ENCODE measurements around the gene NDOR1.

Gene NDOR1

DNA sequence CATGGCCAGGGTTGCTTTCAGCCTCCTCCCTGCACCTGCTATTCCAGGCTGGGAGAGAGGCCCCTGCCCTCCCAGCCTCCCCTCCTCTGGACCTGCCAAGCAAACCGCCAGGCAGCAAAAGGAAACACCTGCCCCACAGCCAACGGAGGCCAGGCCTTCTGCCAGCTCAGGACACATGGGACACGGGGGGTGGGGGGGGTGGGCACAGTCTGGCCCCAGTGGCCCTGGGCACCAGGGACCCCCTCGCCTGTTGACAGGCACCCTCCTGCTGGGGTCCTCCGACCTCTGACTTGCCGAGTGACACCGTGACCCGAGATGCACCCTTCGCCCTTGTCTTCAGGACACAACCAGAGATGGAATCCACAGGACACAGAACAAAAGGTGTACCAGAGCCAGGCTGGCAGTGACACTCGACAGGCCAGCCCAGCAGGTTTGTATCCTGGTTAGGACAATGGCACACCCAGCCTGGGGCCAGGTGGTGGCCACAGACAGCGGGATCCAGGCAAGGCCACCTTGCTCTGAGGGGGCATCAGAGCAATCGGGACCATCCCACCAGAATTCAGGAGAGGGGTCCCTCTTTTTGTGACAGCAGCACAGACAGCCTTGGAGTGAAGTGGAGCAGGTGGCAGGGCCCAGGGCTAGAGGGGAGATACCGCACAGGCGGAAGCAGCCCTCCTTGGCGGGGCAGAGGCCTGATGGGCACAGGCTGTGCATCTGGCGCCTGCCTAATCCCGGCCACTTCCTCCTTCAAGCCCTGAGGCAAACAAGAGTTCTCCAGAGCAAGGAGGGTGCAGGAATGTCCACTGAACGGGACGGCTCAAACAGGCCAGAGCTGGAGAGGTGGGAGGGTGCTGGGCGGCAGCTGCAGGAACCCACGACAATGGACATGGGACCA, 32.4 kb upstream of the NDOR1 start:
- H3K9me3 ChIP-seq (ENCODE audit: low read length) = no peaks in the 10 kb centered on the region
- H3K4me3 ChIP-seq (ENCODE audit: low read length) = no peak overlapping the region
- no peak overlapping the region for H2AFZ ChIP-seq (ENCODE audit: low read depth, low read length)
- H3K4me1 ChIP-seq (ENCODE audit: insufficient read depth, low read length) = peaks cover 15% of the 10 kb centered on the region
- H3K36me3 ChIP-seq (ENCODE audit: insufficient read depth, low read length) = peaks cover 4% of the 10 kb centered on the region
- peaks cover 31% of the 10 kb centered on the region for H3K27me3 ChIP-seq (ENCODE audit: insufficient read depth, low read length)

DNA sequence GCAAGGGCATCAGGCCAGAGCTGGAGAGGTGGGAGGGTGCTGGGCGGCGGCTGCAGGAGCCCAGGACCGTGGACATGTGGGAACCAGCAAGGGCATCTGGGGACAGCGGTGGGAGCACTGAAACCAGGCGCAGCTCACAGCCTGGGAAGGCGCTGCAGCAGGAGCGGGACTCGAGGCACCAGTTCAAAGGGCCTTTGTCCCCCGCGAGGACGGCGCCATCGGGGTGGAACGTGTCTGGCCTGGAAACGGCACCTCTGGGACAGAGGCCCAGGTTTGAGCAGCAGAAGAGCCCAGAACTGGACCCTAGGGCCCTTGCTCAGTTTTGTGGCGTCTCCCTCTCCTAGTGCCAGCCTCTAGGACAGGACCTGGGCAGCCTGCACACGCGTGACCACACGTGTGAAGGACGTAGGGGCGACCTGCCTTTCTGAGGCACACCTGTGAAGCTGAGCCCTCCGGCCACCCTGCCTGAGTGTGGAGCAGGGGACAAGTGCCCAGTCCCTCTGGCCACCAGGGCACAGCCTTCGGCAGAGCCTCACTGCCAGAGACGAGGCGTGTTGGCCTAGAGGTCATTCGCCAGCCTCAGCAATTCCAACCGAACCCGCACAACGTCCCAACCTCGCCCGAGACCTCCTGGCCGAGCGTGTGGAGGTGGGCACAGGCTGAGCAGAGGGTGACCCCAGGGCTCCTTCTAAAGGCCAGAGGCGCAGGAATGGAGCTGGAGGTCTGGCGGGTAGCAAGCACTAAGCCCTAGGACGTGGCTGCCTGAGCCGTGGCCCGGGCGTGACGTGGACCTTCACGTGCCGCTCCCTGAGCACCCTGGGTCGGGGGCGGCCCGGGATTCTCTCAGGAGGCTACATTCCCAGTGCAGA, 31.5 kb upstream of the NDOR1 start:
- no peak overlapping the region for H2AFZ ChIP-seq (ENCODE audit: low read depth, low read length)
- H3K27me3 ChIP-seq (ENCODE audit: insufficient read depth, low read length) = peaks cover 27% of the 10 kb centered on the region
- H3K9me3 ChIP-seq (ENCODE audit: low read length) = no peaks in the 10 kb centered on the region
- peaks cover 8% of the 10 kb centered on the region for H3K36me3 ChIP-seq (ENCODE audit: insufficient read depth, low read length)
- H3K4me1 ChIP-seq (ENCODE audit: insufficient read depth, low read length) = peaks cover 9% of the 10 kb centered on the region
- no peak overlapping the region for H3K4me3 ChIP-seq (ENCODE audit: low read length)

DNA sequence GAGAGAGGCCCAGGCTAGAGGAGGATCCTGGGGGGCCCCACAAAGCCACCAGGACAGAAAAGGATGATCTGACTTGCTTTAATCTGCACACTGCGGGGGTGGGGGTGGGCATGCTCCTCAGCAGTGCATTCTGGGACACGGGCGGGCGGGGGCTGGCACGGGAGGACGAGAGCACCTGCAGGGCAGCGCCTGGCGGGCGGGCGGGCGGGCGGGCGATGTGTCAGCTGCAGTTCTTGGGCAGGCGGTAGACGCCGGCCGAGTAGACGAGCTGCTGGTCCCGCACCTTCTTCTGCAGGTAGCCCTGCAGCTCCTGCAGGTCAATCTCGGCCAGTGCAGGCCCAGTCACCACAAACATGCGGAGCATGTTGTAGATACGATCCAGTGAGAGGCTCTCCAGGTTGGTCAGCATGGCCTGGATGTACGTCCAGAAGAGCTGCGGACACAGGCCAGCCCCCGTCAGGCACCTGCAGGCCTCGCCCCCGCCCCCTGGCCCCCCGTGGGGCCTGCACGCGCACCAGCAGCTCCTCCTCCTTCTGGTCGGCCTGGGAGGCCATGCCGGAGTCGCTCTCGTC, 30.7 kb upstream of the NDOR1 start:
- Histone ChIP-seq H3K4me1 (ENCODE audit: insufficient read depth, low read length) (peaks cover 2% of the 10 kb centered on the region), H3K4me3 (ENCODE audit: low read length) (no peak overlapping the region), H3K36me3 (ENCODE audit: insufficient read depth, low read length) (peaks cover 13% of the 10 kb centered on the region), H3K9me3 (ENCODE audit: low read length) (no peaks in the 10 kb centered on the region), H3K27me3 (ENCODE audit: insufficient read depth, low read length) (peaks cover 22% of the 10 kb centered on the region), H2AFZ (ENCODE audit: low read depth, low read length) (no peak overlapping the region)

DNA sequence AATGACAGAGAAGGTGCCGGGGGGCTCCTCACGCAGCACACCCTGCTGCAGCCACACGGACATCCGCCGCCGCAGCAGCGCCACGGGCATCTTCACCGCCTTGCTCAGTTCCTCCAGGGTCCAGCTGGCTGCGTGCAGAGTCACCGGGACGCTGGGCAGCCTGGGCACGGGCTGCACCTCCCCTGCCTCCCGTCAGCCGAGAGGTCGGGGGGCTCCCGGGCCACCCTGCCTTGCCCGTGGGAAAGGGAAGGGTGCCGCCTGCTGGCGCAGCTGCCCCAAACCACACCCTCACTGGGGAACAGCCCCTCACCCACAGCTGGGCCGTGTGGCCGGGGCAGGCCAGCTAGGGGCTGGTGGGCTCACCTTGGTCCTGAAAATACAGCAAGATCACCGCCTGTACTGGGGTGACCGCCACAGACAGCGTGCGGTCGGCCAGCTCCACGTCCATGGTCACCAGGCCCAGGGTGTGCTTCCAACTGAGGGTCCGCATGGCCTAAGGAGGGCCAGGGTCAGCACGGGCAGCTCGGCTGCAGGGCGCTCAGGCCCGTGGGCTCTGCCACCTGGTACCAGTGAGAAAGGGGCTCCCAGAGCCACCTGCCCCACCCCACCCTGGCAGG, 30.0 kb upstream of the NDOR1 start:
- no peaks in the 10 kb centered on the region for H3K9me3 ChIP-seq (ENCODE audit: low read length)
- peaks cover 15% of the 10 kb centered on the region for H3K27me3 ChIP-seq (ENCODE audit: insufficient read depth, low read length)
- H3K36me3 ChIP-seq (ENCODE audit: insufficient read depth, low read length) = peaks cover 13% of the 10 kb centered on the region
- no peaks in the 10 kb centered on the region for H3K4me1 ChIP-seq (ENCODE audit: insufficient read depth, low read length)
- no peak overlapping the region for H2AFZ ChIP-seq (ENCODE audit: low read depth, low read length)
- H3K4me3 ChIP-seq (ENCODE audit: low read length) = no peak overlapping the region

DNA sequence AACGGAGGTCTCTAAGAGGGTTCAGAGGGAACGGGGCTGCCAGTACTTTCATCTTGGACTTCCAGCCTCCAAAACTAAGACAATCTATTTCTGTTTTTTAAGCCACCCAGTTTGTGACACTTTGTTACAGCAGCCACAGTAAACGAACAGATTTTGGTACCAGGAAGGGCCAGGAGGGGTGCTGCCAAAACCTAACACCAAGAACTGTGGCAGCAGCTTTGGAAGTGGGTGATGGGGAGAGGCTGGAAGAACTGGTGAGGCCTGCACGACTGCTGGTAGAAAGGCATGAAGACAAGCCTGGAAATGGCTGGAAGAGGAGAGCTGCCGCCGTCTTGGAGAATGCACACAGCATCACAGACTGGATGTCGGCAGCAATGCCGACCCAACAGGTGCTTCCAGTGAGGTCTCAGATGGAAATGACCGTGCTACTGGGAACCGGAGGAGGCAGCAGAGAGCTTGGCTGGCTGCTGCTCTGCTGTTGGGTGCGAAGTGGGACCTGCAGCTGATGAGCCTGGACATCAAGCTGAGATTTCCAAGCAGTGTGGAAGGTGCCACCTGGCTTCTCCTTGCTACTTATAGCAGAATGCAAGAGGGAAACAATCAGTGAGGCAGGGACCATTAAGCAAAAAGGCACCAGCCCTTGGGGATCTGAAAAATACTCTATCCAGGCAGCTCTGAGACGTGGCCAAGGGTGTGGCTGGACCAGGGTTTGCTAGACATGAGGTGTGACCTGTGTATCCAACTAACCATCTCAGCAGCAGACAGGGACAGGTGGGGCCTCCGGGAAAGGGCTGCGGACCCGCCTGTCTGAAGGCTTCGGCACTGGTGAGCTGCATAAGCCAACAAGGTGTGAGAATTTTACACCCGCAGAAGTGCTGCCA, 29.0 kb upstream of the NDOR1 start:
- H3K9me3 ChIP-seq (ENCODE audit: low read length) = no peaks in the 10 kb centered on the region
- H3K4me1 ChIP-seq (ENCODE audit: insufficient read depth, low read length) = no peaks in the 10 kb centered on the region
- no peak overlapping the region for H2AFZ ChIP-seq (ENCODE audit: low read depth, low read length)
- peaks cover 5% of the 10 kb centered on the region for H3K27me3 ChIP-seq (ENCODE audit: insufficient read depth, low read length)
- H3K4me3 ChIP-seq (ENCODE audit: low read length) = no peak overlapping the region
- peaks cover 22% of the 10 kb centered on the region for H3K36me3 ChIP-seq (ENCODE audit: insufficient read depth, low read length)

DNA sequence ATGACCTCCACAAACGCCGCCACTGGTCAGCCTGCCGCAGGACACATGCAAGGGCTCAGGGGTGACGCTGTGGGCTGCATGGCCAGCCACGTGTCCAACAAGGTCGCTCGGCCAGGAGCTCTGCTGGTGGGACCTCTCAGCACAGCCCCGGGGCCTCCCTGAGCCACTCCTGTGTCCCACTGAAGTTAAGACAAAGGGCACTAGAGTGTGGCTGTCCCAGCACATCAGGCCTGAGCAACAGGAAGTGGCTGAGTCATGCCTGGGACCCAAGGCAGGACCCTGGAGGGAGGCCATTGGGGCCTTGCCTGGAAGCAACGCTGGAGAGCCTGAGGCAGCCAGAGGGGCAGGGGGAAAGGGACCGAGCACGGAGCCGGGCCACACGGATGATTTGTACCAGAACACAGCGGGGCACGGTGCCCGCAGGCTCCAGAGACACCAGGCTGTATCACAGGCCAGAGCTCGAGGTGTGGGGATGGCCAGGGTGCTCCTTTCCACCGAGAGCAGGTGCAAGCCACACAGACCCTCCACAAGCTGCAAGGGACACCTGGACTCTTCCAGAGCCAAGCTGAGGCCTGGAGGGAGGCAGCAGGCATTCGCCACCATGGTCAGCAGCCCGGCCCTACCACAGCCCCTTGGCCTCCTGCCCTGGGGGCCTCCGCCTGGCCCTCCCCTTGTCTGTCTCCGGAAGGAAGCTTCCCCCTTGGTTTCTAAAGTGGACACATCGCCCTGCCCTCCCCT, 27.1 kb upstream of the NDOR1 start:
- Histone ChIP-seq H3K4me3 (ENCODE audit: low read length) (no peak overlapping the region), H3K36me3 (ENCODE audit: insufficient read depth, low read length) (peaks cover 36% of the 10 kb centered on the region), H3K4me1 (ENCODE audit: insufficient read depth, low read length) (no peaks in the 10 kb centered on the region), H3K27me3 (ENCODE audit: insufficient read depth, low read length) (no peaks in the 10 kb centered on the region), H3K9me3 (ENCODE audit: low read length) (no peaks in the 10 kb centered on the region), H2AFZ (ENCODE audit: low read depth, low read length) (no peak overlapping the region)

DNA sequence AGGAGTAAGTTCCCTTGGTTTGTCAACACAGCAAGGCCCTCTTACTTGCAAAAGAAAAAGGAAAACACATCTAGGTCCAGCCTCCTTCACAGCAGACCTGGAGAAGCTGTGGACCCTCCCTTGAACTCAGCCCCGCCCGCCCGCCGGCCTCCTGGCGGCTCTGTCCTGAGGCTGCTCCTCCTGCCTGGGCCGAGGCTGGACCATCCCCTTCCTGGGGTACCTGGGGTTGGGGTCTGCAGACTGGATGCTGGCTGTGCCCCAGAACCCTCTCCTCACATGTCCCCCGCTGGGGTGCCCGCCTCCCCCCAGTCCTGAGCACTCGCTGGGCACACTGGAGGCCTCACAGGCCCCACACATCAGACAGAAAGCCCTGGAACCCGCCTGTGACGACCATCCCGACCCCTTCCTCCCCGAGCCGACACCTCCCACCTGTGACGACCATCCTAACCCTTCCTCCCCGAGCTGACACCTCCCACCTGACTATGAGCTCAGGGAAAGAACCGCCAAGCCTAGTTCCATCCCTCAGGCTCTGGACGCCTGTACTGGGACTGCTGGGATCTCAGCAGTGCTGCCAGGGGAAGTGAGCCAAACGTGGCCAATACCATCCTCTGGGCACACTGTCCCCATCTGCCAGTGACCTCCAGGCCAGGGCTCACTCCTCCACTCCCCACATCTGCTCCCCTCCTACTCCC, 26.4 kb upstream of the NDOR1 start:
- no peaks in the 10 kb centered on the region for H3K9me3 ChIP-seq (ENCODE audit: low read length)
- H2AFZ ChIP-seq (ENCODE audit: low read depth, low read length) = no peak overlapping the region
- no peaks in the 10 kb centered on the region for H3K4me1 ChIP-seq (ENCODE audit: insufficient read depth, low read length)
- no peaks in the 10 kb centered on the region for H3K27me3 ChIP-seq (ENCODE audit: insufficient read depth, low read length)
- peaks cover 43% of the 10 kb centered on the region for H3K36me3 ChIP-seq (ENCODE audit: insufficient read depth, low read length)
- H3K4me3 ChIP-seq (ENCODE audit: low read length) = no peak overlapping the region

DNA sequence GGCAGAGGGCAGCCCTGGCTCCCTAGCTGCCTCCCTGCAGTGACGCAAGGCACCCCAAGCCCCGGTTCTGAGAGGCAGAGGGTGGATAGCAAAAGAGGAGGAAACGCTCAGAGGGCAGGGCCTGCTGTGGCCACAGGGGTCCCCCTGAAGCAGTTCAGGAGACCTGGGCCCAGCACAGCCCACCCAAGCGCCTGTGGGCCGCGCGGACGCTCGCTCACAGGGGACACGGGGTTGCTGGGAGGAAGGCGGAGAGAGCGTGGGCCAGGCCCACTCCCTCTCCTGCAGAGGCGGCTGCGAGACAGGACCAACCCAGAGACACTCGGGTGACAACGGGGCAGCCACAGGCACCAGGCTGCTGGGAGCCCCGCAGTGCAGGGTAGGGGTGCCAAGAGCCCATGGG, 25.7 kb upstream of the NDOR1 start:
- H3K9me3 ChIP-seq (ENCODE audit: low read length) = no peaks in the 10 kb centered on the region
- H3K36me3 ChIP-seq (ENCODE audit: insufficient read depth, low read length) = peaks cover 49% of the 10 kb centered on the region

DNA sequence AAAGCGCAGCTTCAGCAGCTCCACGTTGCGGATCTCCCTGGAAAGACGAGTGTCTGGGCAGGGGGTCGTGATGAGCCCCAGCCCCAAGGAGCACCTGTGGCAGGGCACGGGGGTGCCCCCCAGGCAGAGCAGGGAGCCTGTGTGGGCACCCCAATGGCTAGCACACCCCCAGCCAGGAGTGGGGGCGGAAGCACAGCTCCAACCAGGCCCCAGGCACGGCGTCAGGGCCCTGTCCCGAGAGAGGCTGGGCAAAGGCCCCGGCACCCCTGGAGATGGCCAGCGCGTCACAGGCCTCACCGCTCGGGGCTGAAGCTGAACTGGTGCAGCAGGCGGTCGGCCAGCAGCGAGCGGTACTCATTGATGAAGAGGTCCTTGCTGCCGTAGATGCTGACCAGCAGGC, 25.0 kb upstream of the NDOR1 start:
- Histone ChIP-seq H3K4me3 (ENCODE audit: low read length) (no peak overlapping the region), H3K9me3 (ENCODE audit: low read length) (no peaks in the 10 kb centered on the region), H3K27me3 (ENCODE audit: insufficient read depth, low read length) (no peaks in the 10 kb centered on the region), H3K4me1 (ENCODE audit: insufficient read depth, low read length) (no peaks in the 10 kb centered on the region), H2AFZ (ENCODE audit: low read depth, low read length) (no peak overlapping the region), H3K36me3 (ENCODE audit: insufficient read depth, low read length) (peaks cover 54% of the 10 kb centered on the region)

More for the DNA sequence above, 25.7 kb upstream of the NDOR1 start:
- Histone ChIP-seq H3K27me3 (ENCODE audit: insufficient read depth, low read length) (no peaks in the 10 kb centered on the region), H3K4me1 (ENCODE audit: insufficient read depth, low read length) (no peaks in the 10 kb centered on the region), H2AFZ (ENCODE audit: low read depth, low read length) (no peak overlapping the region), H3K4me3 (ENCODE audit: low read length) (no peak overlapping the region)

DNA sequence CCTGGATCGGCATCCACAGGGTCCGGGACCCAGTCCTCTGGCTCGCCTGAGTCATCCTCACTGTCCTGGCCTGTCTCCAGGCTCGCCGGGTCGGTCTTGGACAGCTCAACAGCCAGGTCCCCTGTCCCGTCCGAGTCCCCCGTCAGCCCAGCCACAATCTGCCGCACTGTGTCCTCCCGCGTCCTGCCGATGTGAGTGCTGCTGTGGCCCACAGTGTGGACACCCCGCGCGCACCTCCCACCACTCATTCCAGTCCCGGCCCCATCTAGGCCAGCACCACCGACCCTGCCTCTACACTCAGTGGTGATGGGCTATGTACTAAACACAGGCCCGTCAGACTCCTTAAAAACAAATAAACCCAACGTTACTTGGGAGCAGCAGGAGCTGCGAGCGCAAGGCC, 23.8 kb upstream of the NDOR1 start:
- Histone ChIP-seq H2AFZ (ENCODE audit: low read depth, low read length) (no peak overlapping the region), H3K9me3 (ENCODE audit: low read length) (no peaks in the 10 kb centered on the region), H3K36me3 (ENCODE audit: insufficient read depth, low read length) (peaks cover 57% of the 10 kb centered on the region), H3K27me3 (ENCODE audit: insufficient read depth, low read length) (no peaks in the 10 kb centered on the region), H3K4me3 (ENCODE audit: low read length) (no peak overlapping the region), H3K4me1 (ENCODE audit: insufficient read depth, low read length) (peaks cover 5% of the 10 kb centered on the region)

DNA sequence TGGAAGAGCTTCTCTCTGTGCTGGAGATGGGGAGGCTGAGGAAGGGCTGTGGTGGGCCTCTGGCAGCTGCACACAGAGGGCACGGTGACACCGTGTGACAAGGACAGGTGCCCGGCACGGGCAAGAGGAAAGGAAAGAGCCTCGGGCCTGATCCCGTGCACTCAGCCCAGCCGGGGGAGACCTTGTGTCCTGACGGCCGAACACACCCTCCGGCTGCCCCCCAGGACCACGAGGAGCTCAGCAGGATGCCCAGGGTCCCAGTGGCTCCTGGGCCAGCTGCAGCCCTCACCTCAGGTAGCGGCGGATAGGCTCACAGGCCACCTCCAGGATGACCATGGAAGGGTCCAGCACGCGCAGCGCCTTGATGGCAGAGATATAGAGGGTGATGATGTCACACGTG, 22.7 kb upstream of the NDOR1 start:
- Histone ChIP-seq H3K27me3 (ENCODE audit: insufficient read depth, low read length) (no peaks in the 10 kb centered on the region), H3K4me3 (ENCODE audit: low read length) (no peak overlapping the region), H3K4me1 (ENCODE audit: insufficient read depth, low read length) (peaks cover 16% of the 10 kb centered on the region), H3K36me3 (ENCODE audit: insufficient read depth, low read length) (peaks cover 56% of the 10 kb centered on the region), H2AFZ (ENCODE audit: low read depth, low read length) (no peak overlapping the region), H3K9me3 (ENCODE audit: low read length) (no peaks in the 10 kb centered on the region)
